GM12892 (cell line): ENCODE results near the gene USP47.

ENCODE experiments used
- POLR2A ChIP-seq: IDR thresholded peaks from 2 replicates; pipeline ENCODE4 v1.6.1; 2011; ENCODE audit warnings: low read depth, low read length, control low read depth
- POLR2AphosphoS5 ChIP-seq: IDR thresholded peaks from 2 replicates; pipeline ENCODE4 v1.6.1; 2011; ENCODE audit warnings: low read depth, low read length, control low read depth
- TAF1 ChIP-seq: IDR thresholded peaks from 2 replicates; pipeline ENCODE4 v1.6.1; 2011; ENCODE audit warnings: low read depth, mild to moderate bottlenecking, control low read depth, low read length, borderline replicate concordance

- TF ChIP-seq POLR2AphosphoS5 = no peak
- no peak for TF ChIP-seq TAF1
- TF ChIP-seq POLR2A = no peak
Measured at GRCh38 chr11:11988099-11988651, 146.4 kb downstream of the USP47 start.
